GM12892 (cell line): Measurements from ENCODE around the gene APOBEC3F.

ENCODE experiments used
- POLR2A ChIP-seq: IDR thresholded peaks from 2 replicates; pipeline ENCODE4 v1.6.1; 2011; ENCODE audit warnings: low read depth, low read length, control low read depth
- TAF1 ChIP-seq: IDR thresholded peaks from 2 replicates; pipeline ENCODE4 v1.6.1; 2011; ENCODE audit warnings: low read depth, mild to moderate bottlenecking, control low read depth, low read length, borderline replicate concordance

DNA sequence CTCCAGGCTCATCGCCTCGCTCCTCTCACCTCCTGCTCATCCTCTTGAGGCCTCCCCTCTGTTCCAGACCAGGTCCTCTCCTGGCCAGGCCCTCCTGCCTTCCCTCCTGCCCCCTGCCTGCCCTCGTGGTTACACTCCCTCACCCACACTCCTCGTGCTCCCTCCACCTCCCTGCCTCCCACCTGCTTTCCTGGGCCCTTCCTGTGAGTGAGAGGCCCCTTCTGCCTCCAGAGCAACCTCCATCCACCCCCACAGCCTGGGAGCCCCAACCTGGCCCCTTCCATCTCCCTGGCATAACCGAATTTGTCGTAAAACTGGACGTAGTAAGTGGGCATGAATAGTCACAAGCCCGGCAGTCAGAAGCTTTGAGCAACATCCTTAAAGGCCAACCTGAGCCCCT is 40.9 kb downstream of the APOBEC3F start:
- no peak for TF ChIP-seq POLR2A
- TF ChIP-seq TAF1, result no peak
